ENCODE measurements around the gene CCDC192.

Gene CCDC192

GRCh38 chr5:127680595-127680994, 22.6 kb upstream of the CCDC192 start:
- no peaks in the 10 kb centered on the region for H3K4me1 ChIP-seq
- intact Hi-C loops (cut with DNase I; ENCODE audit: low total_unique reads): no loop called here
- no peak overlapping the region for H3K4me3 ChIP-seq
- H3K36me3 ChIP-seq: no peaks in the 10 kb centered on the region
- H3K9me3 ChIP-seq: peaks cover 0 to 4% (median 0%) of the 10 kb centered on the region in 3 donors
- no peak for TF ChIP-seq CTCF (IDR thresholded peaks at IDR 0.05)
- H3K27me3 ChIP-seq: no peaks in the 10 kb centered on the region
- DNase-seq: no peak
- H3K27ac ChIP-seq: no peak overlapping the region

GRCh38 chr5:127683008-127683407, 20.2 kb upstream of the CCDC192 start:
- no peak overlapping the region for H3K27ac ChIP-seq
- no peak overlapping the region for H3K4me3 ChIP-seq
- no peaks in the 10 kb centered on the region for H3K36me3 ChIP-seq
- H3K9me3 ChIP-seq: peaks cover 0 to 4% (median 0%) of the 10 kb centered on the region in 3 donors
- intact Hi-C loops (cut with DNase I; ENCODE audit: low total_unique reads): no loop called here
- TF ChIP-seq CTCF (IDR thresholded peaks at IDR 0.05): no peak
- no peaks in the 10 kb centered on the region for H3K27me3 ChIP-seq
- DNase-seq: no peak
- peaks cover 0 to 6% (median 0%) of the 10 kb centered on the region in 4 donors for H3K4me1 ChIP-seq

- Histone ChIP-seq H3K9me3 (peaks cover 0 to 4% (median 0%) of the 10 kb centered on the region in 3 donors), H3K27ac (no peak overlapping the region), H3K27me3 (no peaks in the 10 kb centered on the region), H3K4me1 (peaks cover 0 to 6% (median 0%) of the 10 kb centered on the region in 4 donors), H3K36me3 (no peaks in the 10 kb centered on the region), H3K4me3 (no peak overlapping the region)
- intact Hi-C loops (cut with DNase I; ENCODE audit: low total_unique reads): no loop called here
- no peak for TF ChIP-seq CTCF (IDR thresholded peaks at IDR 0.05)
- no peak for DNase-seq
These were observed 18.3 kb upstream of the CCDC192 start for GRCh38 chr5:127684726-127685467.

- TF ChIP-seq CTCF (IDR thresholded peaks at IDR 0.05): no peak
- peaks cover 0 to 4% (median 0%) of the 10 kb centered on the region in 3 donors for H3K9me3 ChIP-seq
- H3K27me3 ChIP-seq: no peaks in the 10 kb centered on the region
- peaks cover 0 to 6% (median 0%) of the 10 kb centered on the region in 4 donors for H3K4me1 ChIP-seq
- H3K36me3 ChIP-seq: no peaks in the 10 kb centered on the region
- intact Hi-C loops (cut with DNase I; ENCODE audit: low total_unique reads): no loop called here
- H3K27ac ChIP-seq: no peak overlapping the region
- H3K4me3 ChIP-seq: no peak overlapping the region
- no peak for DNase-seq
These were observed 17.5 kb upstream of the CCDC192 start for GRCh38 chr5:127685662-127686061.

- no peak for DNase-seq
- no peak for TF ChIP-seq CTCF (IDR thresholded peaks at IDR 0.05)
- Histone ChIP-seq H3K9me3 (peaks cover 0 to 4% (median 0%) of the 10 kb centered on the region in 3 donors), H3K27ac (no peak overlapping the region), H3K4me1 (peaks cover 0 to 6% (median 0%) of the 10 kb centered on the region in 4 donors), H3K36me3 (no peaks in the 10 kb centered on the region), H3K27me3 (no peaks in the 10 kb centered on the region), H3K4me3 (no peak overlapping the region)
- intact Hi-C loops (cut with DNase I; ENCODE audit: low total_unique reads): no loop called here
These were observed 16.8 kb upstream of the CCDC192 start for GRCh38 chr5:127686424-127686823.

Data from tibial artery (tissue), 4 donors.